ENCODE measurements around the gene NQO1. TPM values are rescaled to one million over a fixed set of nuclear protein-coding genes. Genes with fewer than 3 reads are reported as not detected.

NQO1 gene
- total and polyA plus RNA-seq, 9 of the 15 experiments (the other 6 are each of a cell fraction or from before 2014, with no cell fraction given): 96.7 to 198 (median 122) TPM

GRCh38 chr16:69754469-69755310 lies 28.3 kb upstream of the NQO1 start, which contains the start of gene NOB1 (continued):
- TF ChIP-seq REST (IDR thresholded peaks at IDR 0.05; ENCODE audit: borderline replicate concordance): peak; percentile 94
- TF ChIP-seq REST (CRISPR knock-in tag; IDR thresholded peaks at IDR 0.05; ENCODE audit: low read depth): peak; percentile 54; the same call in 1 of the 2 replicates
- TF ChIP-seq ZBTB34 (CRISPR knock-in tag; IDR thresholded peaks at IDR 0.05): no peak
- 0 out of 2 replicates have a peak, but pooled peaks have one; percentile 4 for TF ChIP-seq TCF3 (CRISPR knock-in tag; IDR thresholded peaks at IDR 0.05)
- peak; percentile 72; the same call in 1 of the 2 replicates for TF ChIP-seq JUN (IDR thresholded peaks at IDR 0.05; ENCODE audit: borderline replicate concordance, low read depth, low read length)
- TF ChIP-seq JUN (CRISPR knock-in tag; IDR thresholded peaks at IDR 0.05; ENCODE audit: borderline replicate concordance): 0 out of 2 replicates have a peak, but pooled peaks have one; percentile 61
- TF ChIP-seq POLR2AphosphoS5 (IDR thresholded peaks at IDR 0.05; ENCODE audit: control insufficient read depth, insufficient read depth, low read depth, low read length): peak; percentile 94
- peak; percentile 33 for TF ChIP-seq PCBP1 (IDR thresholded peaks at IDR 0.05; ENCODE audit: low read depth, low read length, poor library complexity, severe bottlenecking)
- peak; percentile 39; the same call in 1 of the 2 replicates for TF ChIP-seq USF1 (CRISPR knock-in tag; IDR thresholded peaks at IDR 0.05)
- TF ChIP-seq ELF2 (CRISPR knock-in tag; IDR thresholded peaks at IDR 0.05): peak; percentile 90
- TF ChIP-seq SIN3B (IDR thresholded peaks at IDR 0.05; ENCODE audit: low read depth): peak; percentile 90
- peak; percentile 31; the same call in 1 of the 2 replicates for TF ChIP-seq ZBTB7A (IDR thresholded peaks at IDR 0.05; ENCODE audit: borderline replicate concordance, control insufficient read depth, low read depth, low read length)
- TF ChIP-seq ZNF175 (CRISPR knock-in tag; IDR thresholded peaks at IDR 0.05; ENCODE audit: low read depth): no peak

Measured in K562 (cell line).